HG03342 (cell line): ENCODE measurements around the gene SCYL1.
"Not testable (repeated sequence)": the region's sequence is repeated elsewhere in the genome, so short reads cannot be mapped to it uniquely, and the experiment has no call there.

Experiments used
- ATAC-seq: cut with Tn5 transposase; IDR thresholded peaks from one replicate; pipeline ENCODE4 v1.9.1; 2021; ENCODE audit warnings: mild to moderate bottlenecking, moderate library complexity; ENCODE audit not compliant: unreplicated experiment

SCYL1 gene

DNA sequence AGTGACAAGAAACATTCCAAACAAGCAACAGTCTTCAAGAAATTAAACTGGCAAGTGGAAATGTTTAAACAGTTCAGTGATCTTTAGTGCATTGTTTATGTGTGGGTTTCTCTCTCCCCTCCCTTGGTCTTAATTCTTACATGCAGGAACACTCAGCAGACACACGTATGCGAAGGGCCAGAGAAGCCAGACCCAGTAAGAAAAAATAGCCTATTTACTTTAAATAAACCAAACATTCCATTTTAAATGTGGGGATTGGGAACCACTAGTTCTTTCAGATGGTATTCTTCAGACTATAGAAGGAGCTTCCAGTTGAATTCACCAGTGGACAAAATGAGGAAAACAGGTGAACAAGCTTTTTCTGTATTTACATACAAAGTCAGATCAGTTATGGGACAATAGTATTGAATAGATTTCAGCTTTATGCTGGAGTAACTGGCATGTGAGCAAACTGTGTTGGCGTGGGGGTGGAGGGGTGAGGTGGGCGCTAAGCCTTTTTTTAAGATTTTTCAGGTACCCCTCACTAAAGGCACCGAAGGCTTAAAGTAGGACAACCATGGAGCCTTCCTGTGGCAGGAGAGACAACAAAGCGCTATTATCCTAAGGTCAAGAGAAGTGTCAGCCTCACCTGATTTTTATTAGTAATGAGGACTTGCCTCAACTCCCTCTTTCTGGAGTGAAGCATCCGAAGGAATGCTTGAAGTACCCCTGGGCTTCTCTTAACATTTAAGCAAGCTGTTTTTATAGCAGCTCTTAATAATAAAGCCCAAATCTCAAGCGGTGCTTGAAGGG, 20.0 kb upstream of the SCYL1 start:
- no peak for ATAC-seq

DNA sequence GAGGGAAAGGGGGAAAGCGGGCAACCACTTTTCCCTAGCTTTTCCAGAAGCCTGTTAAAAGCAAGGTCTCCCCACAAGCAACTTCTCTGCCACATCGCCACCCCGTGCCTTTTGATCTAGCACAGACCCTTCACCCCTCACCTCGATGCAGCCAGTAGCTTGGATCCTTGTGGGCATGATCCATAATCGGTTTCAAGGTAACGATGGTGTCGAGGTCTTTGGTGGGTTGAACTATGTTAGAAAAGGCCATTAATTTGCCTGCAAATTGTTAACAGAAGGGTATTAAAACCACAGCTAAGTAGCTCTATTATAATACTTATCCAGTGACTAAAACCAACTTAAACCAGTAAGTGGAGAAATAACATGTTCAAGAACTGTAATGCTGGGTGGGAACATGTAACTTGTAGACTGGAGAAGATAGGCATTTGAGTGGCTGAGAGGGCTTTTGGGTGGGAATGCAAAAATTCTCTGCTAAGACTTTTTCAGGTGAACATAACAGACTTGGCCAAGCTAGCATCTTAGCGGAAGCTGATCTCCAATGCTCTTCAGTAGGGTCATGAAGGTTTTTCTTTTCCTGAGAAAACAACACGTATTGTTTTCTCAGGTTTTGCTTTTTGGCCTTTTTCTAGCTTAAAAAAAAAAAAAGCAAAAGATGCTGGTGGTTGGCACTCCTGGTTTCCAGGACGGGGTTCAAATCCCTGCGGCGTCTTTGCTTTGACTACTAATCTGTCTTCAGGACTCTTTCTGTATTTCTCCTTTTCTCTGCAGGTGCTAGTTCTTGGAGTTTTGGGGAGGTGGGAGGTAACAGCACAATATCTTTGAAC, 19.2 kb upstream of the SCYL1 start:
- no peak for ATAC-seq

DNA sequence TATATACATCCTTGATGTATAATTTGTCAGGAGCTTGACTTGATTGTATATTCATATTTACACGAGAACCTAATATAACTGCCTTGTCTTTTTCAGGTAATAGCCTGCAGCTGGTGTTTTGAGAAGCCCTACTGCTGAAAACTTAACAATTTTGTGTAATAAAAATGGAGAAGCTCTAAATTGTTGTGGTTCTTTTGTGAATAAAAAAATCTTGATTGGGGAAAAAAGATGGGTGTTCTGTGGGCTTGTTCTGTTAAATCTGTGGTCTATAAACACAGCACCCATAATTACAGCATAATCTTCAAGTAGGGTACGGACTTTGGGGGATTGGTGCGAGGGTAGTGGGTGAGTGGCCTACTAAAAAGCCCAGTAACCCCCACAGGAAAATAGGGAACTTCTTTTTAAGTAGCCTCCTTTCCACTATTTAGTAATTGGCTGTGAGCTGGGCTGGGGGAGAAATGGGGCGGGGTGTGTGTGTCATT, 18.6 kb upstream of the SCYL1 start:
- no peak for ATAC-seq

DNA sequence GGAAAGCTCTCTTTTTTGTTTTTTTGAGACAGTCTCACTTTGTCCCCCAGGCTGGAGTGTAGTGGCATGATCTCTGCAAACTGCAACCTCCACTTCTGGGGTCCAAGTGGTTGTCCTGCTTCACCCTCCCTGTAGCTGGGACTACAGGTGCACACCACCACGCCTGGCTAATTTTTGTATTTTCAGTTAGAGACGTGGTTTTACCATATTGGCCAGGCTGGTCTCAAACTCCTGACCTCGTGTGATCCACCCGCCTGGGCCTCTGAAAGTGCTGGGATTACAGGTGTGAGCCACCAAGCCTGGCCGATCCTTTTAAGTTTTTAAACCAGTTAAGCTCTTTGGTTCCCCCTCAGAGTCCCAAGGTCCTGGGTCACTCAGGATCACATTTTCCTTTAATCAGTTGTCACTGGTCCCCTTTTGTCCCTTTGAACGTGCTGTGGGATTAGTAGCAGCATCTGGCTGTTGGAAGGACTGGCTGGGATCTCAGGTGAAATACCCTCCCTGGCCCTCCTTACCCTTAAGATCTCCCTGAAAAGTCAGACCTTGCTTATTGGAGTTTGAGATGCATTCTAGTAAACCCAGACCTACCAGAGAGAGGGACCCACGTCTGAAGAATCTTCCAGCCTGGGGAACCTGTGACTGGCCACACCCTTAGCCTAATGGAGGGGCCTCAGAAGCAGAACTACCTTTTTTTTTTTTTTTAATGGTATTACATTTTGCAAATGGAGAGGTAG, 17.9 kb upstream of the SCYL1 start:
- ATAC-seq = peak; percentile 27

DNA sequence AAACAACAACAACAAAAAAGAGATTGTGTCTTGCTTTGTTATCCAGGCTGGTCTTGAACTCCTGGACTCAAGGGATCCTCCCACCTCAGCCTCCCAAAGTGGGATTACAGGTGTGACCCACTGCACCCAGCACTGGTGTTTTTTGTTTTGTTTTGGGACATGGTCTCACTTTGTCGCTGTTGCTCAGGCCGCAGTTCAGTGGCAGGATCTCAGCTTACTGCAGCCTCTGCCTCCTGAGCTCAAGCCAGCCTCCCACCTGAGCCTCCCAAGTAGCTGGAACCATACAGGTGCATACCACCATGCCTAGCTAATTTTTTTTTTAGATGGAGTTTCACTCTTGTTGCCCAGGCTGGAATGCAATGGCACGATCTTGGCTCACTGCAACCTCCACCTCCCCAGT, 12.6 kb upstream of the SCYL1 start:
- not testable (repeated sequence) for ATAC-seq

DNA sequence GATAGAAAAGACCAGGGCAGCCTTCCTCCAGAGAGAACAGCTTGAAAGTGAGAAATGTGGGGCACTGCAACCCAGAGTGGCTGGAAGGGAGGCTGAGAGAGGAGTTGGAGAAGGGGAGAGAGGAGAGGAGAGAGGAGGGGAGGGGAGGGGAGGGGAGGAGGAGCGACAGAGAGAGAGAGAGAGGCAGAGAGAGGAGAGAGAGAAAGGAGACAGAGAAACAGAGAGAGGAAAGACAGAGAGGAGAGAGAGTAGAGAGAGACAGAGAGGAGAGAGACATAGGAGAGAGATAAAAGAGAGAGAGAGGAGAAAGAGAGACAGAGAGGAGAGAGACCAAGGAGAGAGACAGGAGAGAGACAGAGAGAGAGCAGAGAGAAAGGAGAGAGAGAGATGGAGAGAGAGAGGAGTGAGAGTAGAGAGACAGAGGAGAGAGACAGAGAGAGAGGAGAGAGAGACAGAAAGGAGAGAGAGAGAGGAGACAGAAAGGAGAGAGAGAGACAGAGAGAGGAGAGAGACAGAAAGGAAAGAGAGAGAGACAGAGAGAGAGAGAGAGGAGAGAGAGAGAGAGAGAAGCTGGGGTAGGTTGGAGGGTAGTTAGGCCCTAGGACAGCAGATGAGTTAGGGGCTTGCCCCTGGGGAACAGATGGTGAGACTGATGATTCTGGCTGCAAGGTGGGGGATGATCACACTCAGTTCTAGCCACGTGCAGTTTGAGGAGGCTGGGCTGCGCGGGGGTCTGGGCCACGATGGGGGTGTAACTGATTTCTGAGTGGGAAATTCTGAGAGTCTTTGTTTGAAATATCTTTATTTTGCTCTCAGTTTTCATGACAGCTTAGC, 8.5 kb upstream of the SCYL1 start:
- no peak for ATAC-seq

DNA sequence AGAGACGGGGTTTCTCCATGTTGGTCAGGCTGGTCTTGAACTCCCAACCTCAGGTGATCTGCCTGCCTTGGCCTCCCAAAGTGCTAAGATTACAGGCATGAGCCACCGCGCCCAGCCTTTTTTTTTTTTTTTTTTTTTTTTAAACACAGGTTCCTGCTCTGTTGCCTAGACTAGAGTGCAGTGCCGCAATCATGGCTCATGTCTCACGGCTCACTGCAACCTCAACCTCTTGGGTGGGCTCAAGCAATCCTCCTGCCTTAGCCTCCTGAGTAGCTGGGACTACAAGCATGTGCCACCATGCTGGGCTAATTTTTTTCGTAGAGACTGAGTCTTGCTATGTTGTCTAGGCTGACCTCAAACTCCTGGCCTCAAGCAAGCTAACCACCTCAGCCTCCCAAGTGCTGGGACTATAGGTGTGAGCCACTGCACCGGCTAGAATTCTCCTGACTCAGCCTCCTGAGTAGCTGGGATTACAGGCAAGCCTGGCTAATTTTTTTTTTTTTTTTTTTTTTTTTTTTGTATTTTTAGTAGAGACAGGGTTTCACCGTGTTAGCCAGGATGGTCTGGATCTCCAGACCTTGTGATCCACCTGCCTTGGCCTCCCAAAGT, 5.8 kb upstream of the SCYL1 start:
- ATAC-seq = not testable (repeated sequence)

DNA sequence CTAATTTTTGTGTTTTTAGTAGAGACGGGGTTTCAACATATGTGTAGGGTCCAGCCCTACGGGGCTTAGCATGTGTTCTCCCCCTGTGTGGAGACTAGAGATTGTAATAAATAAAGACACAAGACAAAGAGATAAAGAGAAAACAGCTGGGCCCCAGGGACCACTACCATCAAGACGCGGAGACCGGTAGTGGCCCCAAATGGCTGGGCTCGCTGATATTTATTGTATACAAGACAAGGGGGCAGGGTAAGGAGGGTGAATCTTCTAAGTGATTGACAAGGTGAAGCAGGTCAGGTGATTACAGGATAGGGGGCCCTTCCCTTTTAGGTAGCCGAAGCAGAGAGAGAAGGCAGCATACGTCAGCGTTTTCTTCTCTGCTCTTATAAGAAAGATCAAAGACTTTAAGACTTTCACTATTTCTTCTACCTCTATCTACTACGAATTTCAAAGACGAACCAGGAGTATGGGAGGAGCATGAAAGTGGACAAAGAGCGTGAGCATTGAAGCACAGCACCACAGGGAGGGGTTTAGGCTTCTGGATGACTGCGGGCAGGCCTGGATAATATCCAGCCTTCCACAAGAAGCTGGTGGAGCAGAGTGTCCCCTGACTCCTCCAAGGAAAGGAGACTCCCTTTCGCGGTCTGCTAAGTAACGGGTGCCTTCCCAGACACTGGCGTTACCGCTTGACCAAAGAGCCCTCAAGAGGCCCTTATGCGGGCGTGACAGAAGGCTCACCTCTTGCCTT, 2.9 kb upstream of the SCYL1 start:
- not testable (repeated sequence) for ATAC-seq

DNA sequence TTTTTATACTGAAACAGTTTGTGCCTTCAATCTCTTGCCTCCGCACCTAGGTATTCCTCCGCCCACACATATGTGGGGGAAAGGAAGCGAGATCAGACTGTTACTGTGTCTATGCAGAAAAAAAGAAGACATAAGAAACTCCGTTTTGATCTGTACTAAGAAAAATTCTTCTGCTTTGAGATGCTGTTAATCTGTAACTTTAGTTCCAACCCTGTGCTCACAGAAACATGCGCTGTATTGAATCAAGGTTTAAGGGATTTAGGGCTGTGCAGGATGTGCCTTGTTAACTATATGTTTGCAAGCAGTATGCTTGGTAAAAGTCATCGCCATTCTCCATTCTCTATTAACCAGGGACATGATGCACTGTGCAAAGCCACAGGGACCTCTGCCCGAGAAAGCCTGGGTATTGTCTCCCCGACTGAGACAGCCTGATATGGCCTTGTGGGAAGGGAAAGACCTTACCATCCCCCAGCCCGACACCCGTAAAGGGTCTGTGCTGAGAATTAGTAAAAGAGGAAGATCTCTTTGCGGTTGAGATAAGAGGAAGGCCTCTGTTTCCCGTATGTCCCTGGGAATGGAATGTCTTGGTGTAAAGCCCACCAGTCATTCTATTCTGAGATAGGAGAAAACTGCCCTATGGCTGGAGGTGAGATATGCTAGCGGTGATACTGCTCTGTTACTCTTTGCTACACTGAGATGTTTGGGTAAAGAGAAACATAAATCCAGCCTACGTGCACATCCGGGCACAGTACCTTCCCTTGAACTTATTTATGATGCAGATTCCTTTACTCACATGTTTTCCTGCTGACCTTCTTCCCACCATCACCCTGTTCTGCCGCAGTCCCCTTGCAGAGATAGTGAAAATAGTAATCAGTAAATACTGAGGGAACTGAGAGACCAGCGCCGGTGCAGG, 1.9 kb upstream of the SCYL1 start:
- ATAC-seq = not testable (repeated sequence)

DNA sequence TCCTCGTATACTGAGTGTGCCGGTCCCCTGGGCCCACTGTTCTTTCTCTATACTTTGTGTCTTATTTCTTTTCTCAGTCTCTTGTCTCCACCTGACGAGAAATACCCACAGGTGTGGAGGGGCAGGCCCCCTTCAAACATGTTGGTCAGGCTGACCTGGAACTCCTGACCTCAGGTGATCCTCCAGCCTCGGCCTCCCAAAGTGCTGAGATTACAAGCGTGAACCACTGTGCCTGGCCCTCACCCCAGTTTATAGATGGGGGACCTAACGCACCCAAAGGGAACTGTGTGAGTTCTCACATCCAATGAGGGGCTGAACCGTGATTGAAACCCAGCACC, 1.3 kb upstream of the SCYL1 start:
- ATAC-seq = not testable (repeated sequence)

DNA sequence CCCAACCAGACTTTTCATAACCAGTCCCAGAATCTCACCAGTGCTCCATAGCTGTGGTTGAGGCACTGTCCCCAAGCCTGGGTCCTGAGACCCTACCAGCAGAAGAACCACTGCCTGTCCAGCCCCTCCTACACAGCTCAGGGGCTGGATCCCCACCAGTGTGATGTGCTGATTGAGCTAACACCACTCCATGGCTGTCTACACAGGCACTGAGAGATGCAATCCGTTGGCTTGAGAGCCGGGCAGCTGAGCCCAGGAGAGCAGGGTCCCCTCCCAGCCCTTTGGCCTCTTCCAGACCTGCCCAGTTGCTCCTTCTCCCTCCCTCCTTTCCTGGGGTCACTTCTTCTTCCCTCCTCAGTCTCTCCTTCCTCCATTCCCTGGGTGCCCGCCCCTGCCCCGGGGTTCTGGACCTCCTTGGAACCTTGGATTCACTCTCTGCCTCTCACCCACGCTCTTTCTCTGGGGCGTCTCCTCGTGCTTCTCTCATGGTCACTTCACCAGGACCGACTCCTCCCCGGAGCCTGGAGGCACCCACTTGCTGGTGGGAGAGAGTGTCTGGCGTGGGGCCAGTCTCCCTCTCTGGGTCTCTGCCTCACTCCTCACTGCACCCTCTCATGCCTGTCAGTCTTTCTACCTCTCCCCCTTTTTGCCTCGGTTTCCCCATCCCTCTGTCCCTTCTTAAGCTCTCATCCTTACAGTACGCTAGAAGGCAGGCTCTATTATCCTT, 706 bp upstream of the SCYL1 start:
- ATAC-seq = no peak

DNA sequence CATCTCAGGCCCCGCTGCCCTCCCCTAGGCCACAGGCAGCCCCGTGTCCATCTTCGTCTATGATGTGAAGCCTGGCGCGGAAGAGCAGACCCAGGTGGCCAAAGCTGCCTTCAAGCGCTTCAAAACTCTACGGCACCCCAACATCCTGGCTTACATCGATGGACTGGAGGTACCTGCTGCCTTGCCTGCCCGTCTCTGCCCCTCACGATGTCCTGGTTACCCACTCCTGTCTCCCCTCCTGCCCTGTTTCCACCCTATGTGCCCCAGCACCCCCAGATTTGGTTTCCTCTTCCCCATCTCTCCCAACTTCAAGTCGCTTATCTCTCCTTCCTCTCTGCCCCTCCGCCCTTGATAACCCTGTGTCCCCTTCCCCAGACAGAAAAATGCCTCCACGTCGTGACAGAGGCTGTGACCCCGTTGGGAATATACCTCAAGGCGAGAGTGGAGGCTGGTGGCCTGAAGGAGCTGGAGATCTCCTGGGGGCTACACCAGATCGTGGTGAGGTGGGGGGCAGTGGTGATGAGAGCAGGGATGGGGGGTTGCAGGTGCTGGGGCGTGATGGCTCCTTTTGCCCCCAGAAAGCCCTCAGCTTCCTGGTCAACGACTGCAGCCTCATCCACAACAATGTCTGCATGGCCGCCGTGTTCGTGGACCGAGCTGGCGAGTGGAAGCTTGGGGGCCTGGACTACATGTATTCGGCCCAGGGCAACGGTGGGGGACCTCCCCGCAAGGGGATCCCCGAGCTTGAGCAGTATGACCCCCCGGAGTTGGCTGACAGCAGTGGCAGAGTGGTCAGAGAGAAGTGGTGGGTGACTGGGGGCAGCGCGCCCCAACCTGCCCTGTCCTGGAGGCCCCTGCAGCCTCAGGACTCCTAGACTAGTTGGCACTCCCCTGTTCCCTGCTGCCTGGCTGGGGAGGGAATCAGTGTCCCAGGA, 930 bp downstream of the SCYL1 start:
- no peak for ATAC-seq

DNA sequence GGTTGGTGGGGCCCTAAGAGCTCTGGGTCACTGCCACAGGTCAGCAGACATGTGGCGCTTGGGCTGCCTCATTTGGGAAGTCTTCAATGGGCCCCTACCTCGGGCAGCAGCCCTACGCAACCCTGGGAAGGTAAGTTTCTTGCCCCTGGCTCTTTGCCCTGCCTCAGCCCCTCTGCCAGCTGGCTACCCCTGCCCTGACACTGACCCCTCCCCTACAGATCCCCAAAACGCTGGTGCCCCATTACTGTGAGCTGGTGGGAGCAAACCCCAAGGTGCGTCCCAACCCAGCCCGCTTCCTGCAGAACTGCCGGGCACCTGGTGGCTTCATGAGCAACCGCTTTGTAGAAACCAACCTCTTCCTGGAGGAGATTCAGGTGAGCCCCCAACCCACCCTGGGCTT, 1.9 kb downstream of the SCYL1 start:
- ATAC-seq = no peak

DNA sequence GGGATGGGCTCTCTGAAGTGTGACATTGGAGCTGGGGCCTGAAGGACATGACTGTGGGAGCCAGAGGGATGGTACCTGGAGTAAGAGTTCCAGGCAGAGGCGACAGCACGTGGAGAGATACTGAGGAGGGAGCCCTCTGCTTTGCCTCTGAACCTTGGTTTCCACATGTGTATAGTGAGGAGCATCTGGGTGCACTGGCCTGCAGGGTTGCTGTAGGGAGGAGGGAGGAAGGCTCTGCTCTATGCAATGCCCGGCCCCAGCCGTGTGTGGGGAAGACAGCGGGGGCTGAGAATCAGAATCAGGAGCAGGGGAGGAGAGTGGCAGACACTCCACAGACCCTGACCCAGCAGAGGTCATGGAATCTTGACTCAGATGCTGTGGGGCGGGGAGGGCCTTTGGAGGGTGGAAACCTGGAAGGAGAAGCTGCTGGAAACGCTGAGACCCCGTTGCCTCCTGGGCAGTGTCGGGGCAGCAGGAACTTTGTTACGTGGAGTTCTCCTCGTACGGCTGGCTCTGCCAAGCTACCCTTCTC, 4.0 kb downstream of the SCYL1 start:
- no peak for ATAC-seq

DNA sequence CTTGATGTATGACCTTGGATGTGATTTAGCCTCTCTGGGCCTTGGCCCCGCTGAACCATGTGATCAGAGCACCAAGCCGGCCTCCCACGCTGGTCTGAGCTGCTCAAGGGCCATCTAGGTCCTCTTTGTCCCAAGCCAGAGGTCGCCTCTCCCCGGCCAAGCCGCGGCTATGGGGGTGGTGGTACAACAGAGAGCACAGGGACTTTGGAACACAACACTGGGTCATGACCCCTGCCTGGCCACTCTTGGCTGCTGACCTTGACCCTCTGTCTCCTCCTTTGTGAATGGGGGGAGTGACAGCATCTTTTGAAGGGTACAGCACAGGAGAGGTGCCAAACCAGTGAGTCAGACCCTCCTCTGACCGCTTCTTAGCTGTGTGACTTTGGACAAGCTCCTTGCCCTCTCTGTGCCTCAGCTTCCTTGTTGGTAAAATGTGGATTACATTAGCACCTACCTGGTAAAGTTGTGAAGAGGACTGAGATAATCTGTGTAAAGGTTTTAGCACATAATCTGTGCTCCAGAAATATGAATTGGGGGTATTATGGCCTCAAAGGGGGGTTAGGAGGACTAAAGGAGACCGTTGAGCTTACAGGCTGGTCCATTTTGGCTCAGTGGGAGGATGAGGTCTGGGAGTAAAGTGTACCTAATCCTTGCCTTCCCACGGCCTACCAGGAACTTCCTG, 4.7 kb downstream of the SCYL1 start:
- ATAC-seq = no peak

DNA sequence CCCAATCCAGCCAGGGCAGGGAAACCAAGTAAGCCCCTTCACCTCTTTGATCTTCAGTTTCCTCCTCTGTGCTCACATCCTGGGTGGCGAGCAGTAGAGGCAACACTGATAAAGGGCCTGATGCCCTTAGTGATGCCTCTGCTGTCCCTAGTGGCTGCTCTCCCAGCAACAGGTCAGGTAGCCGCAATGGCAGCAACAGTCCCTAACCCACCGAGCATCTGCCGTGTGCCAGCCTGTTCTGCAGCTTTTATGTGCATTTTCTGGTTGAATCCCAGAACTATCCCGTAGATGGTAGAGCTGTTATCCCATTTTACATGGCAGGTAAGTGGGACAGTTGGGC, 5.2 kb downstream of the SCYL1 start:
- no peak for ATAC-seq
